T-helper 1 cell treated with Interleukin-12 subunit alpha and Interleukin-12 subunit beta and Interleukin-4 antibody, amounts not matched to agents 30 μg/mL and 1 μg/mL, for 36 hours (primary cell): Measurements from ENCODE around the gene STRIT1.
"Not testable (repeated sequence)": the region's sequence is repeated elsewhere in the genome, so short reads cannot be mapped to it uniquely, and the experiment has no call there.

Source experiments
- H3K27ac Mint-ChIP-seq: one replicate; pipeline ENCODE4 v1.8.0; 2021; ENCODE audit warnings: mild to moderate bottlenecking, mixed read lengths
- H3K27me3 Mint-ChIP-seq: one replicate; pipeline ENCODE4 v1.8.0; 2021; ENCODE audit warnings: low read depth, mixed read lengths
- H3K36me3 Mint-ChIP-seq: one replicate; pipeline ENCODE4 v1.8.0; 2021; ENCODE audit warnings: low read depth, mixed read lengths
- H3K4me1 Mint-ChIP-seq: one replicate; pipeline ENCODE4 v1.8.0; 2021; ENCODE audit warnings: low read depth, mixed read lengths
- H3K4me3 Mint-ChIP-seq: one replicate; pipeline ENCODE4 v1.8.0; 2021; ENCODE audit warnings: mild to moderate bottlenecking, moderate library complexity, mixed read lengths
- H3K9me3 Mint-ChIP-seq: one replicate; pipeline ENCODE4 v1.8.0; 2021; ENCODE audit warnings: mixed read lengths

Gene STRIT1

GRCh38 chr3:155302891-155303290 is 9.4 kb upstream of the STRIT1 start:
- Mint-ChIP-seq H3K36me3 (no peaks in the 10 kb centered on the region), H3K9me3 (no peaks in the 10 kb centered on the region), H3K4me1 (no peaks in the 10 kb centered on the region), H3K27me3 (no peaks in the 10 kb centered on the region), H3K4me3 (no peak overlapping the region), H3K27ac (no peak overlapping the region)

GRCh38 chr3:155302481-155302880 is 9.0 kb upstream of the STRIT1 start:
- no peaks in the 10 kb centered on the region for H3K4me1 Mint-ChIP-seq
- no peak overlapping the region for H3K4me3 Mint-ChIP-seq
- no peaks in the 10 kb centered on the region for H3K27me3 Mint-ChIP-seq
- H3K9me3 Mint-ChIP-seq, result no peaks in the 10 kb centered on the region
- H3K36me3 Mint-ChIP-seq, result no peaks in the 10 kb centered on the region
- H3K27ac Mint-ChIP-seq, result no peak overlapping the region

GRCh38 chr3:155297100-155297499 is 3.6 kb upstream of the STRIT1 start:
- Mint-ChIP-seq H3K4me1 (no peaks in the 10 kb centered on the region), H3K36me3 (no peaks in the 10 kb centered on the region), H3K4me3 (no peak overlapping the region), H3K9me3 (no peaks in the 10 kb centered on the region), H3K27me3 (no peaks in the 10 kb centered on the region), H3K27ac (no peak overlapping the region)

GRCh38 chr3:155296413-155296812 is 2.9 kb upstream of the STRIT1 start:
- H3K4me3 Mint-ChIP-seq, result no peak overlapping the region
- no peaks in the 10 kb centered on the region for H3K27me3 Mint-ChIP-seq
- H3K36me3 Mint-ChIP-seq, result no peaks in the 10 kb centered on the region
- H3K27ac Mint-ChIP-seq, result no peak overlapping the region
- no peaks in the 10 kb centered on the region for H3K4me1 Mint-ChIP-seq
- H3K9me3 Mint-ChIP-seq, result no peaks in the 10 kb centered on the region

- no peak overlapping the region for H3K4me3 Mint-ChIP-seq
Measured at GRCh38 chr3:155292693-155293092, 790 bp downstream of the STRIT1 start.

GRCh38 chr3:155292133-155292532 is 1.4 kb downstream of the STRIT1 start:
- no peak overlapping the region for H3K4me3 Mint-ChIP-seq
- no peaks in the 10 kb centered on the region for H3K9me3 Mint-ChIP-seq
- H3K27me3 Mint-ChIP-seq, result no peaks in the 10 kb centered on the region
- H3K36me3 Mint-ChIP-seq, result no peaks in the 10 kb centered on the region
- H3K4me1 Mint-ChIP-seq, result no peaks in the 10 kb centered on the region
- no peak overlapping the region for H3K27ac Mint-ChIP-seq

More at GRCh38 chr3:155292693-155293092, 790 bp downstream of the STRIT1 start:
- no peak overlapping the region for H3K27ac Mint-ChIP-seq
- H3K36me3 Mint-ChIP-seq, result no peaks in the 10 kb centered on the region
- no peaks in the 10 kb centered on the region for H3K27me3 Mint-ChIP-seq
- no peaks in the 10 kb centered on the region for H3K9me3 Mint-ChIP-seq
- H3K4me1 Mint-ChIP-seq, result no peaks in the 10 kb centered on the region

GRCh38 chr3:155286736-155287135 is 6.7 kb downstream of the STRIT1 start:
- H3K36me3 Mint-ChIP-seq, result no peaks in the 10 kb centered on the region

GRCh38 chr3:155285936-155286335 is 7.5 kb downstream of the STRIT1 start:
- no peaks in the 10 kb centered on the region for H3K4me1 Mint-ChIP-seq
- no peak overlapping the region for H3K4me3 Mint-ChIP-seq
- H3K9me3 Mint-ChIP-seq, result no peaks in the 10 kb centered on the region
- H3K27me3 Mint-ChIP-seq, result no peaks in the 10 kb centered on the region
- H3K27ac Mint-ChIP-seq, result no peak overlapping the region
- H3K36me3 Mint-ChIP-seq, result no peaks in the 10 kb centered on the region

More at GRCh38 chr3:155286736-155287135, 6.7 kb downstream of the STRIT1 start:
- Mint-ChIP-seq H3K27me3 (no peaks in the 10 kb centered on the region), H3K4me1 (no peaks in the 10 kb centered on the region), H3K4me3 (no peak overlapping the region), H3K9me3 (no peaks in the 10 kb centered on the region), H3K27ac (no peak overlapping the region)

- no peak overlapping the region for H3K27ac Mint-ChIP-seq
- no peaks in the 10 kb centered on the region for H3K27me3 Mint-ChIP-seq
- no peaks in the 10 kb centered on the region for H3K9me3 Mint-ChIP-seq
- no peaks in the 10 kb centered on the region for H3K4me1 Mint-ChIP-seq
- no peaks in the 10 kb centered on the region for H3K36me3 Mint-ChIP-seq
- H3K4me3 Mint-ChIP-seq, result no peak overlapping the region
Measured at GRCh38 chr3:155283092-155284056, 10.1 kb downstream of the STRIT1 start.

- Mint-ChIP-seq H3K27ac (no peak overlapping the region), H3K4me1 (no peaks in the 10 kb centered on the region), H3K4me3 (no peak overlapping the region), H3K27me3 (no peaks in the 10 kb centered on the region), H3K36me3 (no peaks in the 10 kb centered on the region), H3K9me3 (no peaks in the 10 kb centered on the region)
Measured at GRCh38 chr3:155282385-155283091, 10.9 kb downstream of the STRIT1 start.

- no peaks in the 10 kb centered on the region for H3K36me3 Mint-ChIP-seq
- no peaks in the 10 kb centered on the region for H3K4me1 Mint-ChIP-seq
- no peak overlapping the region for H3K27ac Mint-ChIP-seq
- H3K4me3 Mint-ChIP-seq, result no peak overlapping the region
- H3K9me3 Mint-ChIP-seq, result no peaks in the 10 kb centered on the region
- H3K27me3 Mint-ChIP-seq, result no peaks in the 10 kb centered on the region
Measured at GRCh38 chr3:155281912-155282311, 11.6 kb downstream of the STRIT1 start.

GRCh38 chr3:155276089-155276488 is 17.4 kb downstream of the STRIT1 start:
- H3K4me1 Mint-ChIP-seq, H3K9me3 Mint-ChIP-seq, H3K4me3 Mint-ChIP-seq, H3K27ac Mint-ChIP-seq, H3K36me3 Mint-ChIP-seq, H3K27me3 Mint-ChIP-seq: not testable (repeated sequence)

GRCh38 chr3:155275159-155275754 is 18.2 kb downstream of the STRIT1 start:
- not testable (repeated sequence) for H3K36me3 Mint-ChIP-seq, H3K27ac Mint-ChIP-seq, H3K4me3 Mint-ChIP-seq, H3K4me1 Mint-ChIP-seq, H3K27me3 Mint-ChIP-seq, H3K9me3 Mint-ChIP-seq

- H3K36me3 Mint-ChIP-seq, H3K4me3 Mint-ChIP-seq, H3K9me3 Mint-ChIP-seq, H3K4me1 Mint-ChIP-seq, H3K27me3 Mint-ChIP-seq, H3K27ac Mint-ChIP-seq: not testable (repeated sequence)
Measured at GRCh38 chr3:155274435-155274834, 19.0 kb downstream of the STRIT1 start.

GRCh38 chr3:155271343-155271613 is 22.2 kb downstream of the STRIT1 start:
- no peak overlapping the region for H3K27ac Mint-ChIP-seq

More at GRCh38 chr3:155271343-155271613, 22.2 kb downstream of the STRIT1 start:
- Mint-ChIP-seq H3K4me1 (no peaks in the 10 kb centered on the region), H3K36me3 (no peaks in the 10 kb centered on the region), H3K9me3 (no peaks in the 10 kb centered on the region), H3K4me3 (no peak overlapping the region), H3K27me3 (no peaks in the 10 kb centered on the region)
